ENCODE results near the gene HTT.

GRCh38 chr4:3193531-3194203, 119.2 kb downstream of the HTT start:
- TF ChIP-seq MAX (IDR thresholded peaks at IDR 0.05), result no peak
- no peak for TF ChIP-seq FIP1L1 (IDR thresholded peaks at IDR 0.05; ENCODE audit: borderline replicate concordance, insufficient read depth, low read depth, low read length)
- no peak for TF ChIP-seq ZNF274 (CRISPR knock-in tag; IDR thresholded peaks at IDR 0.05)
- no peak for TF ChIP-seq ZNF703 (CRISPR knock-in tag; IDR thresholded peaks at IDR 0.05; ENCODE audit: borderline replicate concordance)
- TF ChIP-seq ATF3 (CRISPR knock-in tag; IDR thresholded peaks at IDR 0.05), result no peak
- TF ChIP-seq TAF1 (CRISPR knock-in tag; IDR thresholded peaks at IDR 0.05), result no peak

Measured in HepG2 (cell line).